SJCRH30 (cell line): ENCODE results near the gene PAK1. TPM values are rescaled to one million over a fixed set of nuclear protein-coding genes. Genes with fewer than 3 reads are reported as not detected.
"Not testable (repeated sequence)": the region's sequence is repeated elsewhere in the genome, so short reads cannot be mapped to it uniquely, and the experiment has no call there.

Experiments
- DNase-seq, 2 experiments: peaks; one replicate each; pipeline ENCODE4 v3.0.0-alpha.2; 2015 to 2020
- H3K27ac ChIP-seq: fragments of 250-450 bp; sonication (Bioruptor Pico); 2 replicates; pipeline ENCODE4 v1.5.1; 2020; ENCODE audit warnings: mild to moderate bottlenecking, moderate library complexity
- H3K27me3 ChIP-seq: fragments of 250-450 bp; sonication (Bioruptor Pico); 2 replicates; pipeline ENCODE4 v1.5.1; 2020; ENCODE audit warnings: mild to moderate bottlenecking, moderate library complexity
- H3K36me3 ChIP-seq: fragments of 250-450 bp; sonication (Bioruptor Pico); 2 replicates; pipeline ENCODE4 v1.5.1; 2020; ENCODE audit warnings: mild to moderate bottlenecking, moderate library complexity
- H3K4me1 ChIP-seq: fragments of 250-450 bp; sonication (Bioruptor Pico); 2 replicates; pipeline ENCODE4 v1.5.1; 2020; ENCODE audit warnings: mild to moderate bottlenecking, moderate library complexity
- H3K4me3 ChIP-seq: fragments of 250-450 bp; sonication (Bioruptor Pico); 2 replicates; pipeline ENCODE4 v1.5.1; 2020; ENCODE audit warnings: mild to moderate bottlenecking, moderate library complexity
- H3K9me3 ChIP-seq: fragments of 250-450 bp; sonication (Bioruptor Pico); replicated peaks from 2 replicates; pipeline ENCODE4 v1.5.1; 2020; ENCODE audit warnings: mild to moderate bottlenecking, moderate library complexity
- total RNA-seq: library from RNA; depleted of rRNA; stranded (reverse); fragments of >200 nt; shearing (Covaris generic); gene quantifications from 2 replicates; pipeline ENCODE4 v1.2.3, GENCODE V29; 2014

The PAK1 gene
- total RNA-seq, 1 experiment from 2014 or later: 28.7 TPM

DNA sequence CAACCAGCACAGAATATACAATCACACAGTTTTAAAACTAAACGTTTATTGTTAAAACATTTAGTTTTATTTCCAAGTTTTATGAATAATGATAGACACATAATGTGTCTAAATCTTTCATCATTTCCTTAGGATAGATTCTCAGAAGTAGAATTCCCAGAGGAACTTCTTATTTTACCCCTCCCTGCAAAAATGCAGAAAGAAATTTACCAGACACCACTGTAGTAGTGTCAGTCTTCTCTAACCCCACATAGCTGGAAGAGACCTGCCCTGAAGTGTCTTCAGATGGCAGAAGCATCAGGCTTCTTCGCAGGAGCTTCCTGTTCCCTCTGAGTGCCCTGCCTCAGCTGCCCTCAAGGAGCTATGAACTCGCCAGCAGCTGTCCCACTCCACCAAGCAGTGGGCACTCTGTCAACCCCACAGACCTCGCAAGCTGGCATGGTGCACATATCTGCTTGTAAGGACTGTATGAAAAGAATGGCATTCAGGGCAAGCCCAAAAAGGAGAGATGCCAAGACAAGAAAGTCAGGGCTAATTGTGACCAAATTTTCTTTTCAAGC, 28.5 kb upstream of the PAK1 start:
- no peaks in the 10 kb centered on the region; the same call in 1 of the 2 replicates for H3K9me3 ChIP-seq
- H3K27me3 ChIP-seq: no peaks in the 10 kb centered on the region
- H3K4me1 ChIP-seq: peaks cover 6% of the 10 kb centered on the region; the same call in 1 of the 2 replicates
- no peak overlapping the region for H3K27ac ChIP-seq
- H3K36me3 ChIP-seq: no peaks in the 10 kb centered on the region
- H3K4me3 ChIP-seq: no peak overlapping the region
- no peak for DNase-seq

DNA sequence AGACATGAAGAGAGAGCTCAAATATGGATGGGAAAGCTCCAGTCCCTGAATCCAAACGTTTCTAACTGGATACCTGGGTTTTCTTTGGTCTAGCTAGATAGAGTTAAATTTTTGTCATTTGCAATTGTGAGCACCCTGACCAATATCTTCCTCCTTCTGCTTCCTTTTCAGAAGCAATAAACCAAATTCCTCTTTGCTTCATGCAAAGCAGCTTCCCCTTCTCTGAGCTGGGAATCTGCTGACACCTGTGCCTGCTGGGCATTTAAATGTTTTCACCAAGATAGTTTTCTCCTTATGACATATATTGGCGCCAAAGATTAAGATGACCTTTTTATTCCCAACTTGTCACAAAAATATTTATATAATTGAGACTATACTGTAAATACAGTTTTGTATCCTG, 27.9 kb upstream of the PAK1 start:
- Histone ChIP-seq H3K27ac (no peak overlapping the region), H3K9me3 (no peaks in the 10 kb centered on the region; the same call in 1 of the 2 replicates), H3K27me3 (no peaks in the 10 kb centered on the region), H3K36me3 (no peaks in the 10 kb centered on the region), H3K4me1 (no peaks in the 10 kb centered on the region), H3K4me3 (no peak overlapping the region)
- DNase-seq: no peak

DNA sequence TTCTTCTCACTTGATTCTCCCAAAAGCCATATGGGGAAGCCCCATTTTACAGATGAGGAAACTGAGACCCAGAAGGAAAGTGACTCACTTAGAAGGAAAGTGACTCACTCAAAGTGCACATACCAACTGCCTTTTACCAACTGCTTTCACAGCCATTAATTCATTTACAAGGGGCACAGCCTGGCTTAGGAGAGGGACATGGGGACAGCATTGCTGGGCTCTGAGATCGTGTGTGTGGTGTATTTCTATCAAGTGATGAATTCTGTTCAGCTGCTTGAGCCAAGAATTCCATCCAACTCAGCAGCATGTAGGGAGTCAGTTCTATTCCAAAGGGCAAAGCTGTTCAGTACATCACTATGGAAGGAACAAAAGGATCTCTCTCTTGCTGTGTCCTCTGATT, 23.5 kb upstream of the PAK1 start:
- Histone ChIP-seq H3K36me3 (no peaks in the 10 kb centered on the region), H3K27me3 (no peaks in the 10 kb centered on the region), H3K27ac (no peak overlapping the region), H3K9me3 (no peaks in the 10 kb centered on the region; the same call in 1 of the 2 replicates), H3K4me3 (no peak overlapping the region), H3K4me1 (no peaks in the 10 kb centered on the region)
- no peak for DNase-seq

DNA sequence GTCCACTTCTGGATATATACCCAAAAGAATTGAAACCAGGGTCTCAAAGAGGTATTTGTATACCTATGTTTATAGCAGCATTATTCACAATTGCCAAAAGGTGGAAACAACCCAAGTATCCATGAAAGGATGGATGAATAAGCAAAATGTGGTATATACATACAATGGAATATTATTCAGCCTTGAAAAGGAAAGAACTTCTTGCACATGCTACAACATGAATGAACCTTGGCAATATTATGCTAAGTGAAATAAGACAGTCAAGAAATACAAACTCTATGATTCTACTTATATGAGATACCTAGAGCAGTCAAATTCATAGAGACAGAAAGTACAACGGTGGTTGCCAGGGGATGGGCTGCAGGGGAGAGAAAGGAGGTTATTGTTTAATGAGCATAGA, 21.6 kb upstream of the PAK1 start:
- no peak for DNase-seq
- Histone ChIP-seq H3K4me1 (no peaks in the 10 kb centered on the region), H3K36me3 (no peaks in the 10 kb centered on the region), H3K27me3 (no peaks in the 10 kb centered on the region), H3K9me3 (no peaks in the 10 kb centered on the region; the same call in 1 of the 2 replicates), H3K27ac (no peak overlapping the region), H3K4me3 (no peak overlapping the region)

DNA sequence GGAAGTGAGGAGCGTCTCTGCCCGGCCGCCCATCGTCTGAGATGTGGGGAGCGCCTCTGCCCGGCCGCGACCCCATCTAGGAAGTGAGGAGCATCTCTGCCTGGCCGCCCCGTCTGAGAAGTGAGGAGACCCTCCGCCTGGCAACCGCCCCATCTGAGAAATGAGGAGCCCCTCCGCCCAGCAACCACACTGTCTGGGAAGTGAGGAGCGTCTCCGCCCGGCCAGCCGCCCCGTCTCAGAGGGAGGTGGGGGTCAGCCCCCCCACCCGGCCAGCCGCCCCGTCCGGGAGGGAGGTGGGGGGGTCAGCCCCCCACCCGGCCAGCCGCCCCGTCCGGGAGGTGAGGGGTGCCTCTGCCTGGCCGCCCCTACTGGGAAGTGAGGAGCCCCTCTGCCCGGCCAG, 16.1 kb upstream of the PAK1 start:
- not testable (repeated sequence) for H3K27me3 ChIP-seq, H3K9me3 ChIP-seq, DNase-seq, H3K27ac ChIP-seq, H3K4me3 ChIP-seq, H3K36me3 ChIP-seq, H3K4me1 ChIP-seq

DNA sequence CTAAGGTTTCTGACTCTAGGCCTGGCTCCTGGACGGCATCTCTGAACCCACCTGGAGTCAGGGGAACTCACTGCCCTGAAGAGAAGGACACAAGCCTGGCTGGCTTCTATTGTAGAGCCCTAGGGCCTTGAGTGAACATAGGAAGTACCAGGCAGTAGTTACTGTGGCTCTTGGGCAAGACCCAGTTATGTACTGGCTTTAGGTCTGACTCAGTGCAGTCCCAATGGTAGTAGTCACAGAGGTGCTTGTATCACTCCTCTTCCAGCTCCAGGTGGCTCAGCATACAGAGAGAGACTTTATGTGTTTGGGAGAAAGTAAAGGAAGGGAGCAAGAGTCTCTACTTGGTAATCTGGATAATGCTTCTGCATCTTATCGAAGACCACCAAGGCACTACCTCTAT, 13.9 kb upstream of the PAK1 start:
- Histone ChIP-seq H3K9me3 (no peaks in the 10 kb centered on the region), H3K4me1 (no peaks in the 10 kb centered on the region), H3K27me3 (no peaks in the 10 kb centered on the region), H3K4me3 (no peak overlapping the region), H3K27ac (no peak overlapping the region), H3K36me3 (no peaks in the 10 kb centered on the region)
- no peak for DNase-seq

DNA sequence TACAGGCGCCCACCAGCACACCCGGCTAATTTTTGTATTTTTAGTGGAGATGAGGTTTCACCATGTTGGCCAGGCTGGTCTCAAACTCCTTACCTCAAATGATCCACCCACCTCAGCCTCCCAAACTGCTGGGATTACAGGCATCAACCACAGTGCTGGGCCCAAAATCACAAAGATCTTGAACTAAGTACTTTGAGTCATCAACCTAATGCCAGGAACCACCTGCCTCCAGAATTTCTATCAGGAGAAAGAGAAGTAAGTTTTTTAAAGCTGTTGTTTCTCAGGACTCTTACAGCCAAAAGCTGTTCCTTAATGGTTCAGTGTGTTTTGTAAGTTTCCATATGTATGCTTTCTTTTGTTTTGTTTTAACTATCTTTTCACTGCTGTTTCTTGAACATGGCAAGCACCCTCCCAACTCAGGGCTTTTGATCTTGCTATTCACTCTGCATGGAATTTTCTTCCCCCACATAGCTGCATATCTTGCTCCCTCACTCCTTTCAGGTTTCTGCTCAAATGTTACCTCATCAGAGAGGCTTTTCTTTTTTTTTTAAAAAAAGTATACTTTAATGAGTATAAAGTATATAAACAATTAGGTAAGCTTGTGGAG, 6.0 kb upstream of the PAK1 start:
- Histone ChIP-seq H3K27me3 (no peaks in the 10 kb centered on the region), H3K4me1 (no peaks in the 10 kb centered on the region), H3K36me3 (no peaks in the 10 kb centered on the region), H3K9me3 (no peaks in the 10 kb centered on the region), H3K27ac (no peak overlapping the region), H3K4me3 (no peak overlapping the region)
- no peak for DNase-seq

DNA sequence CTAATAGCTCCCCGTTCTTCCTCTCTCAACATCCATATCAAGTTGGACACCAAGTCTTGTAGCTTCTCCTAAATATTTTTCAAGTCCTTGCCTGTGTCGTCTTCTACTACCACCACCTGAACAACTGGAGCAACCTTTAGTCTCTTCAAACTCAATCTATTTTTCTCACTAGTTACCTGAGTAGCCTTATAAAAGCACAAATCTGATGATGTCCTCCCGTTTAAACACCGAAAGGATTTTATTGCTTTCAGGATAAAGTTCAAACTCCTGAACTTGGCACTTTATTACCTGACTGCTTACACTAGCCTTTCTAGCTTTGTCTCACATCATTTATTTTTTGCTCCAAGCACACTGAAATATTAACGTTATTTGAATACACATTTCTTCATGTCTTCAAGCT, 1.3 kb upstream of the PAK1 start:
- Histone ChIP-seq H3K4me3 (no peak overlapping the region), H3K9me3 (no peaks in the 10 kb centered on the region), H3K27ac (no peak overlapping the region), H3K36me3 (no peaks in the 10 kb centered on the region), H3K4me1 (no peaks in the 10 kb centered on the region), H3K27me3 (no peaks in the 10 kb centered on the region)
- no peak for DNase-seq

DNA sequence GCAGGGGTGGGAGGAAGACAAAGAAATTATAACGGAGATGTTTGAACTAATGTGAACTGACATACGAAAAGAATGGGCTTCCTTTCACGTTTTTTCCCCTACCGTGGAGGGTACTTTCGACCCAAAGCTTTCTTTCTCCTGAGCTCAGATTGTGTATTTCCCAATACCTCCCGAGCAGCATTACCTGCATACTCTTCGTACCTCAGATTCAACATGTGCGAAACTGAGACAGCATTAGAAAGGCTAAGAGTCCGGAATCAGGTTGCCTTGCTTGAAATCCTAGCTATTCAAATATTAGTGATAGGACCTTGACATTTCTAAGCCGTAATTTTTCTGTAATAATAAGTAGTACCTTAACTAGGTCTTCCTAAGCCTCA, 778 bp upstream of the PAK1 start:
- no peak for DNase-seq
- Histone ChIP-seq H3K4me1 (no peaks in the 10 kb centered on the region), H3K27ac (no peak overlapping the region), H3K27me3 (no peaks in the 10 kb centered on the region), H3K4me3 (peak overlapping the region; percentile 76), H3K9me3 (no peaks in the 10 kb centered on the region), H3K36me3 (no peaks in the 10 kb centered on the region)

DNA sequence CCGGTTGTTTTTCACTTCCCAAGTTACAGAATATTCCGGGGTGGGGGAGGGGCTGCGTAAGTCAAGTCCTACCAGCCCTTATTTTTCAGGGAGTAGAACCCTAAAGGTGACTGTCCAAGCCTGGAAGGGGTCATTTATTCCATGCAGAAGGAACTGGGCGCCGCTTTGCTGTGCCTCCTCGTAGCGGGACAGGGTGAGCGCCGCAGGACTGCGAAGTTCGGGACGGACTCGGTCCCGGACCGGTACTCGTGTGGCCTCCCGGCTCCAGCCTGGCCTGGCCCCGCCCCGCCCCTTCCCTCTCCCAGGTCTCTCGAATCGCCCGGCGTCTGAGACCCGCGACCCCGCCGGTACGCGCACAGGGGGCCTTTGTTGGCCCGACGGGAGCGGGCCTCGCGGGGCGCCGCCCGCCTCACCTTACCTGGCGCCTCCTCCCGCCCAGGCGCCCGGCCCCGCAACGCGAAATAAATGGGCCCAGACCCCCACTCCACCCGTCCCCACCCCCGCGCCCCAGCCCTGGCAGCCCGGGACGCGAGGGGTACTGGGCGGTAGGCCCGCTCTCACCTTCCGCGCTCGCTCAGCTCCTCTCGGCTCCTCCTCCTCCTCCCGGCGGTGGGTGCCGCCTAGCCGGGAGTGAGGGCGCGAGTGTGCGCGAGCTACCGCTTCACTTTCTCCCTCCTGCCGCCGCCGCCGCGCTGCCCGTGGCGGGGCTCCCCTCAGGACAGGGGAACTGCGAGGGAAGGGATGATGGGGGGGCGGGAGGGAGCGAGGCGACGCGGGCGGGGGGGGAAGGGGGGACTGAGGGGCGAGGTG, 698 bp downstream of the PAK1 start:
- peak overlapping the region; percentile 76 for H3K4me3 ChIP-seq
- no peaks in the 10 kb centered on the region for H3K27me3 ChIP-seq
- no peaks in the 10 kb centered on the region for H3K36me3 ChIP-seq
- no peaks in the 10 kb centered on the region for H3K9me3 ChIP-seq
- no peaks in the 10 kb centered on the region for H3K4me1 ChIP-seq
- peak overlapping the region; percentile 43 for H3K27ac ChIP-seq
- peak; percentile 46 to 58 for DNase-seq

DNA sequence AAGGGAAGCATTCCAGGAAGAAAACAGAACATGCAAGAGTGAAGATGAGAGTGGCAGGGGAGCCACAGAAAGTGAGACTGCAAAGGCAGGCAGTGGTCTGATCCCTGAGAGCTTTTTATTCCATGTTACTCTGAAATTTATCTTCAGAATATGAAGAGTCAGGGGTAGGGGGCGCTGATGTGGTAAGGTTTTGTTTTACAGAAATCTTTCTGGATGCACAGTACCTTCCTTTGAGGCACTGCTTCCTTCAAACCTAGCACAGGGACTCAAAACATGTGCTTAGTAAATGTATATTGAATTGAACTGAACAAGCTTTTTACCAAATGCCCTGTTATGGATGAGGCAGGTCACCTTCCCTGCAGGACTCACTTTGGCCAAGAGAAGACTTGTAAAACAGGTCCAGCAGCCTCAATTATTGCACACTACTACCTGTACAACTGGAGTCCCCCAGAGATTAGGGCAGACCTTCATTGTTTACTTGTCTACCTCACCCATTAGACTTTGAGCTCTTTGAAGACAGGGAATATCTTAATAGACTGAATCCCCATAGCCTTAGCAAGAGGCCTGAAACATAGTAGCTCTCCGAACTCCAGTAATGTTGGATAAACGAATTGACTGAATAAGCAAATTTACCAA, 2.2 kb downstream of the PAK1 start:
- H3K4me3 ChIP-seq: no peak overlapping the region
- no peaks in the 10 kb centered on the region for H3K9me3 ChIP-seq
- no peak overlapping the region for H3K27ac ChIP-seq
- H3K36me3 ChIP-seq: no peaks in the 10 kb centered on the region
- DNase-seq: peak; percentile 13 to 27
- H3K27me3 ChIP-seq: no peaks in the 10 kb centered on the region
- H3K4me1 ChIP-seq: no peaks in the 10 kb centered on the region

DNA sequence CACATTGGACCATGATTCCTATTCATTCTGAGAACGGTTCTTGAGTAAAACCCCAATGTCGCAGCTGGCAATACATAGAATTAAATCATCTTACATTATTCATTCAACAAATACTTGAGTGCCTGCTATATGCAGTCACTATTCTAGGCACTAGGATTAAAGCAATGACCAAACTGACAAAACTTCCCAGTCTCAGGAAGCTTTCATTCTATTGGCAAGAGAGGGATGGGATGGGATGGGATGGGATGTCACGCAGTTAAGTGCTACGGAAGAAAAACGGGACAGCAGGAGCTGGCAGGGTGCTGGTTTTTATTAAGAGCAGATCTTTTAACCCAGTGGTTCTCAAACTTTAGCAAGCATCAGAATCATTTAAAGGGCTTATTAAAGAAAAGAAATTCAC, 2.9 kb downstream of the PAK1 start:
- no peaks in the 10 kb centered on the region for H3K9me3 ChIP-seq
- H3K27me3 ChIP-seq: no peaks in the 10 kb centered on the region
- no peak overlapping the region for H3K27ac ChIP-seq
- H3K4me3 ChIP-seq: no peak overlapping the region
- H3K36me3 ChIP-seq: no peaks in the 10 kb centered on the region
- DNase-seq: no peak
- no peaks in the 10 kb centered on the region for H3K4me1 ChIP-seq

DNA sequence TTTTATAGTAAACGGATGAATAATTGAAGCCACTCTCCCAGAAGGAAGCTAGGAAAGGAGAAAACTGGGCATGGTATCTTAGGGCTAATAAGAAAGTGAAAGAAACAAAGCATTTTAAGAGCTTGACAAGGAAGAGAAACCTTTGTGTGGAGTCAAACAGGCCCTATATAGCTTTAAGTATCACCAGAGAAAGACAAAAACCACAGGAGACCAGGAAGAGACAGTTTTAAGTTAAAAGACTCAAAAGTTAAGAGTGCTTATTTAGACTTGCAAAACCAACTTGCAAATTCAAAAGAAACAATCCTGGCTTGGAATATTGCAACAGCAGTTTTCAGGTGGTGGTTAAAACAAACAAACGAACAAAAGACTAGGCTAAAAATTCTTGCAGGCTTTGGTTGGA, 3.4 kb downstream of the PAK1 start:
- no peaks in the 10 kb centered on the region for H3K9me3 ChIP-seq
- no peaks in the 10 kb centered on the region for H3K36me3 ChIP-seq
- no peak for DNase-seq
- no peak overlapping the region for H3K27ac ChIP-seq
- no peaks in the 10 kb centered on the region for H3K27me3 ChIP-seq
- no peak overlapping the region for H3K4me3 ChIP-seq
- no peaks in the 10 kb centered on the region for H3K4me1 ChIP-seq

DNA sequence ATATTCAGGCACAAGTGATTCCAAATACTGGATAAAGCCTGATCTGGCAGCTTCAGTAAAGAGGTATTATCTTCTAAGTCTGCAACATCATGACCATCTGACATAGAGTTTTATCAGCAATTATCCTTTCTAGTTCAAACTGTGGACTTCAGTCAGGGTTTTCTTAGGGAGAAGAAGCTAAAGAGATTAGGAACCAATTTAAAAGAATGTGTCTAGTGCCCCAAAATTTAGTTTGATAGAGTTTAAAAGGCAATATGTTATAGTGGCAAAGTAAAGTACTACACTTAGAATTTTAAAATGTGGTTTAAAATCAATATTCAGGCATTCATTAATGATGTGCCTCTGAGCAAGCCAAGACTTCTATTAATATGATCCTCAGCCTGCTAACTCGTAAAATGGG, 5.4 kb downstream of the PAK1 start:
- H3K9me3 ChIP-seq: no peaks in the 10 kb centered on the region
- H3K27ac ChIP-seq: no peak overlapping the region
- no peak overlapping the region for H3K4me3 ChIP-seq
- no peaks in the 10 kb centered on the region for H3K36me3 ChIP-seq
- H3K4me1 ChIP-seq: no peaks in the 10 kb centered on the region
- no peaks in the 10 kb centered on the region for H3K27me3 ChIP-seq
- no peak for DNase-seq

DNA sequence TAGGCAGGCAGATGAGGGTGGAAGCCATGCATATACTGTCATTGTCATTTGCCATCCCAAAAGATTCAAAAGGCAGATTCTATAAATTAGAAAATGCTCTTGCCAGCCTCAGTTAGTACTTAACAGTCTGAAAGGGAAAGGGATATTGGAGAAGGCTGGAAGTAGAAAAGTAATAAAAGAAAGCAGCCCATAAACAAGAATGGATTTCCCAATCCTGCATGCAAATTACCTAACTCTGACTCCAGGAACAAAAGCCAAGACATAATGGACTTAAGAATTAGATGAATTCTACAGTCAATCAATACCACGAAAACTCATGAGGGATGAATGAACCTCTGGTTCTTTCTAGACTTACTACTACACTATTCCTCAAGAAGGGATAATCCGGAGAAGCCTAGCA, 5.9 kb downstream of the PAK1 start:
- Histone ChIP-seq H3K4me3 (no peak overlapping the region), H3K27ac (no peak overlapping the region), H3K4me1 (no peaks in the 10 kb centered on the region), H3K27me3 (no peaks in the 10 kb centered on the region), H3K9me3 (no peaks in the 10 kb centered on the region), H3K36me3 (no peaks in the 10 kb centered on the region)
- no peak for DNase-seq
